A673 (cell line): ENCODE measurements around the gene ERO1B.

ENCODE experiments used
- CTCF ChIP-seq: fragments of 300-800, 200-600 bp; sonication (generic); conservative IDR thresholded peaks from 2 replicates; pipeline ENCODE4 v1.5.1; 2017; ENCODE audit warnings: low read depth, mild to moderate bottlenecking, antibody characterized with exemption, low read length, moderate library complexity, mixed read lengths
- EZH2 ChIP-seq: fragments of 200-600 bp; sonication (generic); IDR thresholded peaks from 2 replicates; pipeline ENCODE4 v1.6.1; 2017; ENCODE audit warnings: borderline replicate concordance, low read depth, mild to moderate bottlenecking, mixed read lengths, antibody characterized with exemption, low read length; ENCODE audit not compliant: poor library complexity, severe bottlenecking

- TF ChIP-seq CTCF (no peak), EZH2 (no peak)
Observed at GRCh38 chr1:236220473-236220872, 61.3 kb downstream of the ERO1B start.
